ENCODE data around the gene FIBP.

FIBP gene

GRCh38 chr11:65888163-65888814 lies at the start of gene FIBP:
TSS of gene FIBP (minus strand) at chr11:65888471. CDS start at chr11:65888418, 53 bp downstream.
- DNase-seq (ENCODE audit: low read depth in 2 of 2) = peak; percentile 90 to 96

- DNase-seq (ENCODE audit: low read depth in 2 of 2) = no peak
These were observed 49.5 kb upstream of the FIBP start for GRCh38 chr11:65937766-65938165.

GRCh38 chr11:65934014-65934413 lies 45.7 kb upstream of the FIBP start:
- DNase-seq (ENCODE audit: low read depth in 2 of 2) = no peak

- DNase-seq (ENCODE audit: low read depth in 2 of 2) = no peak
These were observed 44.3 kb upstream of the FIBP start for GRCh38 chr11:65932558-65932919.

GRCh38 chr11:65931773-65932557 lies 43.7 kb upstream of the FIBP start:
- DNase-seq (ENCODE audit: low read depth in 2 of 2) = no peak

- no peak for DNase-seq (ENCODE audit: low read depth in 2 of 2)
These were observed 40.4 kb upstream of the FIBP start for GRCh38 chr11:65928667-65929066.

GRCh38 chr11:65927904-65928397 lies 39.7 kb upstream of the FIBP start:
- DNase-seq (ENCODE audit: low read depth in 2 of 2) = peak; percentile 30 to 61

- DNase-seq (ENCODE audit: low read depth in 2 of 2) = no peak
These were observed 37.1 kb upstream of the FIBP start for GRCh38 chr11:65925397-65925796.

GRCh38 chr11:65922565-65922964 lies 34.3 kb upstream of the FIBP start:
- DNase-seq (ENCODE audit: low read depth in 2 of 2) = no peak

- DNase-seq (ENCODE audit: low read depth in 2 of 2) = no peak
These were observed 33.6 kb upstream of the FIBP start for GRCh38 chr11:65921876-65922275.

- DNase-seq (ENCODE audit: low read depth in 2 of 2) = no peak
These were observed 32.8 kb upstream of the FIBP start for GRCh38 chr11:65921033-65921555.

- no peak for DNase-seq (ENCODE audit: low read depth in 2 of 2)
These were observed 32.1 kb upstream of the FIBP start for GRCh38 chr11:65920372-65920802.

GRCh38 chr11:65919573-65920371 lies 31.5 kb upstream of the FIBP start:
- peak; percentile 18 to 29 for DNase-seq (ENCODE audit: low read depth in 2 of 2)

GRCh38 chr11:65919141-65919572 lies 30.9 kb upstream of the FIBP start, which contains the start of gene DRAP1:
TSS of gene DRAP1 (plus strand) at chr11:65919426. CDS start at chr11:65919502, 76 bp downstream.
- DNase-seq (ENCODE audit: low read depth in 2 of 2) = peak; percentile 97 to 98

- no peak for DNase-seq (ENCODE audit: low read depth in 2 of 2)
These were observed 30.2 kb upstream of the FIBP start, which contains the start of gene C11orf68 for GRCh38 chr11:65918211-65919140. TSS of gene C11orf68 (minus strand) at chr11:65919062. CDS start at chr11:65919031, 31 bp downstream.

- DNase-seq (ENCODE audit: low read depth in 2 of 2) = no peak
These were observed 29.4 kb upstream of the FIBP start for GRCh38 chr11:65917434-65918210.

GRCh38 chr11:65917077-65917433 lies 28.8 kb upstream of the FIBP start:
- DNase-seq (ENCODE audit: low read depth in 2 of 2) = no peak

- no peak for DNase-seq (ENCODE audit: low read depth in 2 of 2)
These were observed 28.1 kb upstream of the FIBP start for GRCh38 chr11:65916391-65916790.

- no peak for DNase-seq (ENCODE audit: low read depth in 2 of 2)
These were observed 27.6 kb upstream of the FIBP start for GRCh38 chr11:65915821-65916251.
